DOHH2 (cell line): ENCODE data around the gene HSPG2.

Experiments used
- H3F3A ChIP-seq: fragments of 200-600 bp; sonication (generic), shearing (Covaris generic); 2 replicates; pipeline ENCODE4 v1.6.0; 2016; ENCODE audit warnings: antibody characterized with exemption, mild to moderate bottlenecking; ENCODE audit not compliant: control insufficient read depth, insufficient read depth
- H3K27ac ChIP-seq: fragments of 200-600 bp; sonication (generic); 2 replicates; pipeline ENCODE4 v1.5.1; 2014; ENCODE audit warnings: low read depth, mild to moderate bottlenecking, low read length, moderate library complexity
- H3K27me3 ChIP-seq: fragments of 200-600 bp; sonication (generic); 2 replicates; pipeline ENCODE4 v1.6.1; 2014; ENCODE audit warnings: mild to moderate bottlenecking, low read length, mixed read lengths; ENCODE audit not compliant: control insufficient read depth
- H3K36me3 ChIP-seq: fragments of 200-600 bp; sonication (generic); 2 replicates; pipeline ENCODE4 v1.6.1; 2014; ENCODE audit warnings: mild to moderate bottlenecking, low read length, moderate library complexity, mixed read lengths; ENCODE audit not compliant: control insufficient read depth
- H3K4me1 ChIP-seq: fragments of 200-600 bp; sonication (generic); 2 replicates; pipeline ENCODE4 v1.6.1; 2014; ENCODE audit warnings: mild to moderate bottlenecking, low read length, mixed read lengths; ENCODE audit not compliant: control insufficient read depth
- H3K4me2 ChIP-seq: fragments of 200-600 bp; sonication (generic); 2 replicates; pipeline ENCODE4 v1.6.0; 2014; ENCODE audit warnings: mild to moderate bottlenecking, low read length, moderate library complexity
- H3K4me3 ChIP-seq: fragments of 200-600 bp; sonication (generic); 2 replicates; pipeline ENCODE4 v1.5.1; 2014; ENCODE audit warnings: mild to moderate bottlenecking, low read length, mixed read lengths
- H3K79me2 ChIP-seq: fragments of 200-600 bp; sonication (generic); 2 replicates; pipeline ENCODE4 v1.6.1; 2014; ENCODE audit warnings: mild to moderate bottlenecking, low read length, mixed read lengths; ENCODE audit not compliant: control insufficient read depth
- H3K9me2 ChIP-seq: fragments of 200-600 bp; sonication (generic); replicated peaks from 2 replicates; pipeline ENCODE4 v1.6.1; 2014; ENCODE audit warnings: mild to moderate bottlenecking, low read length, mixed read lengths; ENCODE audit not compliant: control insufficient read depth
- H3K9me3 ChIP-seq: fragments of 200-600 bp; sonication (generic); 2 replicates; pipeline ENCODE4 v1.6.1; 2014; ENCODE audit warnings: antibody characterized with exemption, low read length, mixed read lengths; ENCODE audit not compliant: control insufficient read depth, insufficient read depth
- H4K20me1 ChIP-seq: fragments of 200-600 bp; sonication (generic); 2 replicates; pipeline ENCODE4 v1.6.0; 2014; ENCODE audit warnings: low read depth, mild to moderate bottlenecking, antibody characterized with exemption, low read length, moderate library complexity; ENCODE audit not compliant: control insufficient read depth, insufficient read depth
- EZH2phosphoT487 ChIP-seq: fragments of 200-600 bp; sonication (generic); IDR thresholded peaks from 2 replicates; pipeline ENCODE4 v1.6.1; 2017; ENCODE audit warnings: borderline replicate concordance, mild to moderate bottlenecking, antibody characterized with exemption, low read length, moderate library complexity, mixed read lengths
- TF ChIP-seq, protein P1 (sequence below): fragments of 200-600 bp; sonication (generic); IDR thresholded peaks from one replicate; pipeline ENCODE4 v1.5.1; 2014; ENCODE audit warnings: antibody characterized with exemption, mild to moderate bottlenecking, low read depth, low read length; ENCODE audit not compliant: poor library complexity, severe bottlenecking

Gene HSPG2

DNA sequence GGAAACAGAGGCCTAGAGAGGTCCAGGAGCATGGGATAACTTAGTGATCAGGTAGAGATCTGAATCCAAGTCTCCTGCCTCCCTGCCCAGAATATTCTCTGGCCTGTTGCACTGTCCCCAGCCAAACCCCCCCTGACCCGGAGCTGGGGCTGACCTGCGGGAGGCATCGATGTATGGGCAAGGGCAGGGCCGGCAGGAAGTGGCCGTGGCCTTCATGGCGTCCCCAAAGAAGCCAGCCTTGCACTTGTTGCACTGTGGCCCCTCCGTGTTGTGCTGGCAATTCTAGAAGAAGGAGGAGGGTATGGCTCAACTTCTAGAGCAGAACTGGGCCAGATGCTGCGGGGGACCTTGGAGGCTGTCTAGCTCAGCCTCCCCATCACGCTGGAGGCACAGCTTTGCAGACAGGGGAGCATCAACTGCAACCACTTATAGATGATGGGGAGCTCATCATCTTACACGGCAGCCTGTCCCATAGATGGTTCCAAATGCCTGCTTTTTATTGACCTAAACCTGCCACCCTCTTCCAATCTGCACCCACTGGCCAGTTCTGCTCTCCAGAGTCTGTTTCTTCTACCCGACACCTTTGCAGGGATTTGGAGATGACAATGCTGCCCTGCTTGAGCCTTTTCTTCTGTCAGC, 58.2 kb downstream of the HSPG2 start:
- TF ChIP-seq EZH2phosphoT487, result no peak
- TF ChIP-seq, protein P1, sequence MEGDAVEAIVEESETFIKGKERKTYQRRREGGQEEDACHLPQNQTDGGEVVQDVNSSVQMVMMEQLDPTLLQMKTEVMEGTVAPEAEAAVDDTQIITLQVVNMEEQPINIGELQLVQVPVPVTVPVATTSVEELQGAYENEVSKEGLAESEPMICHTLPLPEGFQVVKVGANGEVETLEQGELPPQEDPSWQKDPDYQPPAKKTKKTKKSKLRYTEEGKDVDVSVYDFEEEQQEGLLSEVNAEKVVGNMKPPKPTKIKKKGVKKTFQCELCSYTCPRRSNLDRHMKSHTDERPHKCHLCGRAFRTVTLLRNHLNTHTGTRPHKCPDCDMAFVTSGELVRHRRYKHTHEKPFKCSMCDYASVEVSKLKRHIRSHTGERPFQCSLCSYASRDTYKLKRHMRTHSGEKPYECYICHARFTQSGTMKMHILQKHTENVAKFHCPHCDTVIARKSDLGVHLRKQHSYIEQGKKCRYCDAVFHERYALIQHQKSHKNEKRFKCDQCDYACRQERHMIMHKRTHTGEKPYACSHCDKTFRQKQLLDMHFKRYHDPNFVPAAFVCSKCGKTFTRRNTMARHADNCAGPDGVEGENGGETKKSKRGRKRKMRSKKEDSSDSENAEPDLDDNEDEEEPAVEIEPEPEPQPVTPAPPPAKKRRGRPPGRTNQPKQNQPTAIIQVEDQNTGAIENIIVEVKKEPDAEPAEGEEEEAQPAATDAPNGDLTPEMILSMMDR, result no peak
- no peaks in the 10 kb centered on the region for H3F3A ChIP-seq
- no peaks in the 10 kb centered on the region for H3K9me3 ChIP-seq
- no peaks in the 10 kb centered on the region for H3K79me2 ChIP-seq
- no peak overlapping the region for H3K4me3 ChIP-seq
- H3K4me2 ChIP-seq, result no peak overlapping the region
- H3K4me1 ChIP-seq, result no peaks in the 10 kb centered on the region
- no peaks in the 10 kb centered on the region for H3K36me3 ChIP-seq
- H3K27me3 ChIP-seq, result no peaks in the 10 kb centered on the region
- H3K27ac ChIP-seq, result no peak overlapping the region
- H3K9me2 ChIP-seq, result no peaks in the 10 kb centered on the region
- no peaks in the 10 kb centered on the region for H4K20me1 ChIP-seq

DNA sequence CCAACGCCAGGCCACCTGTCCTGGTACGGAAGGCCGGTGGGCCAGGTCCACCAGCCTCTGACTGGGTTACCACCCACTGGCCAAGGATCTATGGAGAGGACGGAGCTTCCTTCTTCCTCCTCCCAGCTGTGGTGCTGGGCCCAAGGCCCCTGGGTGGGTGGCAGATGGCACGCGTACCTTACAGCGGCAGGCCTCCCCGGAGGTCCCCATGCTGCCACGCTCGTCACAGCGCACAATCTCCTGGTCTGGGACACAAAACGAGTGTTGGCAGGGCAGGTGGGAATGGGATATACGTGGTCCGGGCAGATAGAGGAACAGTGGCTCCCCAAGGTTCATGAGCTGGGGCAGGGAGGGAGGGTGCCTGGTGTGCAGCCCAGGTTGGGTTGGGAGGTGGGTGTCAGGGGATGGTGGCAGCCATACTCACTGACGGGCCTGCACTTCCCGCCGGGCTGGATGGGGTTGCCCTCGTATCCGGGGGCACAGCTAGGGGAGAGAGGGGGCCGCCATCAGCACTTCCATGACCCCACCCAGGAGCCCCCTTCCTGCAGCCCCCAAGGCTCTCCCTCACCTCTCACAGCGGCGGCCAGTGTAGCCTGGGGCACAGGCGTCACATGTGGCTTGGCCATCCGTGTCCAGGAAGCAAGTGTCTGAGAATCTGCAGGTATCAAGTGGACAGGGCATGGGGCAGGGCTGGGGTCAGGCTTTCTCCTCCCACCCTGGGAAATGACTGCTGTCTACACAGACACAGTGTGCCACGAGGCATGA, 58.9 kb downstream of the HSPG2 start:
- H3K9me2 ChIP-seq, result no peaks in the 10 kb centered on the region
- H3K4me1 ChIP-seq, result no peaks in the 10 kb centered on the region
- no peak overlapping the region for H3K4me3 ChIP-seq
- H3K27ac ChIP-seq, result no peak overlapping the region
- H3K4me2 ChIP-seq, result no peak overlapping the region
- no peaks in the 10 kb centered on the region for H3F3A ChIP-seq
- no peaks in the 10 kb centered on the region for H4K20me1 ChIP-seq
- H3K9me3 ChIP-seq, result no peaks in the 10 kb centered on the region
- TF ChIP-seq, protein P1, result no peak
- TF ChIP-seq EZH2phosphoT487, result no peak
- no peaks in the 10 kb centered on the region for H3K36me3 ChIP-seq
- H3K27me3 ChIP-seq, result no peaks in the 10 kb centered on the region
- no peaks in the 10 kb centered on the region for H3K79me2 ChIP-seq

DNA sequence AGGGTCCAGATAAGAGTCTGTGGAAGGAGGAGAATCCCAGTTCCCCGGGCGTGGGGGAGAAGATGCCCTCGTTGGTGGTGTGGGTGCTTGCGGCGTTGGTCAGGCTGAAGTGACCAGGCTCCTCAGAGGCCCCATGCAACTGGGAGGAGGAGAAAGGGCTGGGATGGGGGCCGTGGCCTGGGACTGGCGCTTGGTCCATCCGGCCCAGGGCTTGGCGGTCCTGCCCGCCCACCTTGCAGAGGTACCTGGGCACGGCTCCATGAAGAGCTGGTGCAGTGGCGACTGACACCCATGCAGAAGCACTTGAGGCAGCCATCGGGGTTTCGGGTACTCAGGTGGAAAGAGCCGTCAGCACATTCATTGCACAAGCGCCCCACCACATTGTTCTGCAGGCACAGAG, 60.8 kb downstream of the HSPG2 start:
- no peaks in the 10 kb centered on the region for H3K9me2 ChIP-seq
- no peaks in the 10 kb centered on the region for H3F3A ChIP-seq
- TF ChIP-seq, protein P1, result no peak
- TF ChIP-seq EZH2phosphoT487, result no peak
- no peaks in the 10 kb centered on the region for H4K20me1 ChIP-seq
- no peaks in the 10 kb centered on the region for H3K79me2 ChIP-seq
- no peak overlapping the region for H3K4me3 ChIP-seq
- no peaks in the 10 kb centered on the region for H3K27me3 ChIP-seq
- H3K36me3 ChIP-seq, result no peaks in the 10 kb centered on the region
- H3K4me2 ChIP-seq, result no peak overlapping the region
- H3K9me3 ChIP-seq, result no peaks in the 10 kb centered on the region
- H3K4me1 ChIP-seq, result no peaks in the 10 kb centered on the region
- no peak overlapping the region for H3K27ac ChIP-seq
